Tibial nerve (tissue), 4 donors: ENCODE data around the gene KIF1A. TPM values are rescaled to one million over a fixed set of nuclear protein-coding genes. Genes with fewer than 3 reads are reported as not detected.

Experiments
- DNase-seq, 2 donors: peaks; one replicate each; pipeline ENCODE4 v3.0.0-alpha.2; 2019; ENCODE audit warnings: low spot score in 2 of 2
- H3K27ac ChIP-seq, 4 donors: fragments of 200-600 bp; sonication (generic) in 3 of 4; one replicate each; pipeline ENCODE4 v1.5.1; 2017 to 2019; ENCODE audit warnings: mild to moderate bottlenecking in 1 of 4
- H3K27me3 ChIP-seq, 2 donors: fragments of 200-600 bp; sonication (generic) in 1 of 2; one replicate each; pipeline versions ENCODE4 v1.5.1 to v1.6.0; 2017 to 2019
- H3K36me3 ChIP-seq, 3 donors: fragments of 200-600 bp; sonication (generic); one replicate each; pipeline ENCODE4 v1.5.1; 2018 to 2019
- H3K4me1 ChIP-seq, 4 donors: fragments of 200-600 bp; sonication (generic) in 3 of 4; one replicate each; pipeline ENCODE4 v1.5.1; 2017 to 2019
- H3K4me3 ChIP-seq, 4 donors: fragments of 200-600 bp; sonication (generic) in 3 of 4; one replicate each; pipeline ENCODE4 v1.5.1; 2017 to 2019; ENCODE audit warnings: mild to moderate bottlenecking in 1 of 4, moderate library complexity in 1 of 4
- H3K9me3 ChIP-seq, 4 donors: fragments of 200-600 bp; sonication (generic) in 3 of 4; one replicate each; pipeline ENCODE4 v1.5.1; 2017 to 2019
- EP300 ChIP-seq, 2 donors: sonication (generic); formaldehyde crosslinking; IDR thresholded peaks; one replicate each; pipeline ENCODE4 v1.6.1; 2017; ENCODE audit warnings: antibody characterized with exemption in 2 of 2, mild to moderate bottlenecking in 1 of 2
- POLR2A ChIP-seq, 2 donors: fragments of 450-650 bp; IDR thresholded peaks; one replicate each; pipeline ENCODE4 v1.6.1; 2017; ENCODE audit warnings: antibody characterized with exemption in 2 of 2, mild to moderate bottlenecking in 2 of 2, moderate library complexity in 2 of 2
- WGBS, 2 donors: methylation state at CpG; one replicate each; pipeline ENCODE4 v1.1.5; 2018; 5-methylcytosine and 5-hydroxymethylcytosine counted together
- total RNA-seq, 4 donors: library from RNA; depleted of rRNA; stranded (reverse); fragments of >200 nt; gene quantifications; one replicate each; pipeline ENCODE4 v1.1.0, GENCODE V29; 2016
- TF ChIP-seq, protein P1 (sequence below), 5 experiments: fragments of 200-600 bp in 3 of 5; fragments of 450-650 bp in 2 of 5; sonication (generic) in 3 of 5; IDR thresholded peaks; one replicate each; pipeline ENCODE4 v1.5.1; 2016 to 2019; ENCODE audit warnings: antibody characterized with exemption in 5 of 5, mild to moderate bottlenecking in 3 of 5, moderate library complexity in 2 of 5

The KIF1A gene
- total RNA-seq, 4 donors from 2014 or later: 31.9 to 82.2 (median 45.3) TPM

DNA sequence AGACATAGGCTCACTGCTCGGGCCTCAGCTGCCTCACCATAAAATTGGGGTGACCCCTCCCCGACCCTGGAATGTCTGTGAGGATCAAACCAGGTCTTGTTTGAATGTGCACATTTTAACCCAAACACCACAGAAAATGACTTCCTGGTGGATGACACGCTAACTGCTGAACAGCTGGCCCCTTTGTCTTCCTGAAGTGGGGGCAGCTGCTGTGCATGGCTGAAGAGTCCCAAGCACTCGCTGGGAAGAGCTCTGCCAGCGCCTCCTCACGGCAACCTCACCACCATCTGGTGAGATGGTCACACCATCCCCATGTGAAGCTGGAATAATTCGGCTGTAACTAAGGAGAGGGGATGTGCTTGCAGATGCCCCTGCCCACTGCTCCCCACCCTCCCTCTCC is 94.3 kb downstream of the KIF1A start:
- Histone ChIP-seq H3K36me3 (peaks cover 0 to 43% (median 0%) of the 10 kb centered on the region in 3 donors), H3K4me1 (no peaks in the 10 kb centered on the region), H3K4me3 (no peak overlapping the region), H3K27ac (no peak overlapping the region), H3K9me3 (no peaks in the 10 kb centered on the region), H3K27me3 (peaks cover 0 to 13% of the 10 kb centered on the region in 2 donors)
- WGBS, 2 donors: 53% methylated on average over 5 to 7 of the region's 7 CpGs
- DNase-seq: no peak
- TF ChIP-seq, protein P1, sequence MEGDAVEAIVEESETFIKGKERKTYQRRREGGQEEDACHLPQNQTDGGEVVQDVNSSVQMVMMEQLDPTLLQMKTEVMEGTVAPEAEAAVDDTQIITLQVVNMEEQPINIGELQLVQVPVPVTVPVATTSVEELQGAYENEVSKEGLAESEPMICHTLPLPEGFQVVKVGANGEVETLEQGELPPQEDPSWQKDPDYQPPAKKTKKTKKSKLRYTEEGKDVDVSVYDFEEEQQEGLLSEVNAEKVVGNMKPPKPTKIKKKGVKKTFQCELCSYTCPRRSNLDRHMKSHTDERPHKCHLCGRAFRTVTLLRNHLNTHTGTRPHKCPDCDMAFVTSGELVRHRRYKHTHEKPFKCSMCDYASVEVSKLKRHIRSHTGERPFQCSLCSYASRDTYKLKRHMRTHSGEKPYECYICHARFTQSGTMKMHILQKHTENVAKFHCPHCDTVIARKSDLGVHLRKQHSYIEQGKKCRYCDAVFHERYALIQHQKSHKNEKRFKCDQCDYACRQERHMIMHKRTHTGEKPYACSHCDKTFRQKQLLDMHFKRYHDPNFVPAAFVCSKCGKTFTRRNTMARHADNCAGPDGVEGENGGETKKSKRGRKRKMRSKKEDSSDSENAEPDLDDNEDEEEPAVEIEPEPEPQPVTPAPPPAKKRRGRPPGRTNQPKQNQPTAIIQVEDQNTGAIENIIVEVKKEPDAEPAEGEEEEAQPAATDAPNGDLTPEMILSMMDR (IDR thresholded peaks at IDR 0.05): no peak
- TF ChIP-seq POLR2A (IDR thresholded peaks at IDR 0.05) (no peak), EP300 (IDR thresholded peaks at IDR 0.05) (no peak)

DNA sequence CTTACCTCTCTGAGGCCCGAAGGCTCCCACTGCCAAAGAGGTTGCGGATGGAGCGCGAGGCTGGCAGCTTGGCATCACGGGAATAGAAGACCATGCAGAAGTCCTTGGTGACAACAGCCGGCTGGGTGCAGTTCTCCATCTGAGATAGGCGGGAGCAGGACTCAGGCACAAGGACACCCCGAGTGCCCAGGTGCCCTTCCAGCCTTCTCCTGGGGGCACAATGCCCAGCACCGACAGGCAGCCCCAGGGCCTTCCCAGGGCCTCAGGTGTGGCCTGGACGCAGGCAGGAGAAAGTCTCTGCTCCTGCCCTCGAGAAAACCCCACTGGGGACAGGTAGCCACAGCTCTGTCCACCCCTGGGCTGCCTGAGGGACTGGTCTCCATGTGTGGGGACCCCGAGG is 94.8 kb downstream of the KIF1A start:
- Histone ChIP-seq H3K4me1 (no peaks in the 10 kb centered on the region), H3K36me3 (peaks cover 0 to 43% (median 0%) of the 10 kb centered on the region in 3 donors), H3K4me3 (no peak overlapping the region), H3K27me3 (peaks cover 0 to 8% of the 10 kb centered on the region in 2 donors), H3K9me3 (no peaks in the 10 kb centered on the region), H3K27ac (no peak overlapping the region)
- DNase-seq: no peak
- TF ChIP-seq EP300 (IDR thresholded peaks at IDR 0.05): no peak
- TF ChIP-seq, protein P1 (IDR thresholded peaks at IDR 0.05): no peak
- no peak for TF ChIP-seq POLR2A (IDR thresholded peaks at IDR 0.05)
- 87 to 98% methylated on average over 8 to 12 of the region's 12 CpGs for WGBS, 2 donors

DNA sequence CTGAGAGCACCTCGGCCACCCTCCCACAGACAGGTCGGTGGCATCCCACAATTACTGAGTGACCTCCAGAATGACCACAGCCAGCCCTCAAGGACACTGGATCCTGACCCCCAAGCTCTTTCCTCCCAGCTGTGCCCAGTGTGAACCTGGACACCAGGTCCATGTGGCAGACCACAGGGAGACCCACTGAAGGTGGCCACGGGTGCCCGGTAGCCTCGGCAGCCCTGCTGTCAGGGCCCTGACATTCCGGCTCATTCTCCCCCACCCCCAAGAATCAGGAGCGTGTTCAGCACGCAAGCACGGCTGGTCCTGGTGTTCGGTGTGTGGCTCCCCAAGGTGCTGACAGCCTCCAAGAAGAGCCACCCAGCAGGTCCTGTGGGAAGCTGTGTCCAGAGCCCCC is 95.6 kb downstream of the KIF1A start:
- TF ChIP-seq POLR2A (IDR thresholded peaks at IDR 0.05): no peak
- TF ChIP-seq EP300 (IDR thresholded peaks at IDR 0.05): no peak
- TF ChIP-seq, protein P1 (IDR thresholded peaks at IDR 0.05): no peak
- Histone ChIP-seq H3K36me3 (peaks cover 0 to 48% (median 0%) of the 10 kb centered on the region in 3 donors), H3K4me3 (no peak overlapping the region), H3K27ac (no peak overlapping the region), H3K9me3 (no peaks in the 10 kb centered on the region), H3K27me3 (peaks cover 0 to 2% of the 10 kb centered on the region in 2 donors), H3K4me1 (no peaks in the 10 kb centered on the region)
- 77 to 94% methylated on average over 2 to 7 of the region's 10 CpGs for WGBS, 2 donors
- DNase-seq: no peak

DNA sequence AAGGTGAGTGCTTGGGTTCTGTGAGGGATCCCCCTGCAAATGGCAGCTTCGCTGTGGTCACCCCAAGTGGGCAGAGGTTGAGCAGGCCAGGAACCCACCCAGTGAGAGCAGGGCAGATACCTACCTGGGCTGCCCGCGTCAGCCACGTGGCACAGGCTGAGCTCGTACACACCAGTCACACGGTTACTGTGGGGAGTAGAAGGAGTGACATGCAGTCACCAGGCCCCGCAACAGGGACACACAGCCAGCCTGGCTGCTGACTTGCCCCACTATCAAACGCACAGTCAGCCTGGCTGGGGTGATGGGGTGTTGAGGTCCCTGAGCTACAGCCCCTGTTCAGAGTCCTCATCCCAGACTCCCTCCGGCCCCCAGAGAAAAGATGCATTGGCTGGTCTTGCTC is 96.2 kb downstream of the KIF1A start:
- 90 to 91% methylated on average over 4 to 8 of the region's 9 CpGs for WGBS, 2 donors
- no peak overlapping the region for H3K27ac ChIP-seq
- no peak for DNase-seq
- TF ChIP-seq, protein P1 (IDR thresholded peaks at IDR 0.05): no peak
- no peak for TF ChIP-seq POLR2A (IDR thresholded peaks at IDR 0.05)
- TF ChIP-seq EP300 (IDR thresholded peaks at IDR 0.05): no peak
- H3K27me3 ChIP-seq: no peaks in the 10 kb centered on the region
- no peaks in the 10 kb centered on the region for H3K9me3 ChIP-seq
- H3K4me3 ChIP-seq: no peak overlapping the region
- H3K4me1 ChIP-seq: no peaks in the 10 kb centered on the region
- H3K36me3 ChIP-seq: peaks cover 0 to 53% (median 0%) of the 10 kb centered on the region in 3 donors

DNA sequence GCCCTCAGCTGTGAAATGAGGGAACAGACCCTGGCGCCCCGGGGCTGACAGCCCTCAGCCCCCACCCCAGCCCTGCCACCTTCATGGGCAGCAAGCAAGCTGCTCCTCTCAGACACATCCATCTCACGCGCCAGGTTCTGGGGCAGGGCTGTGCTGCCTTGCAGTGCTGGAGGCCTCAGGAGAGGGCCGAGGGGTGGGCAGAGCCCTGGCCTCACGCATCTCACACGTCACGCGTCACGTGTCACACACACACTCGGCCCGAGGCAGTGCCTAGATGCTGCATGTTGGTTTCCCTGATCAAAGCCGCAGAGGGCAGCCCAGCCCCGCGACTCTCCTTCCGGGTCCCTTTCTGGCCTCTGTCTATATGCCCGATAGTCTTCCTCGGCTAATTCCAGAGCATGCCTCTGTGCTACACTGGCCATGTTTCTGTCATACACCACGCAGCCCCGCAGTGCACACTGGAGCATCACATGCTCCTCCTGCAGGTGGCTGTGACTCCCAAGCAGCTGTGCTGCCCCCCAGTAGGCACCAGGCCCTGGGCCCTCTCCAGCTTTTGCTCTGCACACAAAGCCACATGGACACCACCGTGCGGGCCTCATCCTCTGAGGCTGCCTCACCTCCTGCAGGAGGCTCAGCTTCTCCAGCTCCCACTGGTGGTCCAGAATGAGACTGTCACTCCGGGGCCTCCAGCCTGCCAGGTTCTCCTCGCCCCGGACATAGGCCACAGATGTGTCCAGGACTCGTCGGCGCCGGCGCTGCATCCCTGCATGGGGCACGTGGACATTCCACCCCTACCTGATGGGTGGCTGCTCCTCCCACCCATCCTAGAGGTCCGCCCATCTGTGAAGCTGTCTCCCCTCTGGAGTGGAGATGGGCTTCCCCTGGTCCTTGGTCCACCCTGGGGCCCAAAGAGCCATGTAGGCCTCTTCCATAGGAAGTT is 97.0 kb downstream of the KIF1A start:
- H3K9me3 ChIP-seq: no peaks in the 10 kb centered on the region

More for the DNA sequence above, 97.0 kb downstream of the KIF1A start:
- Histone ChIP-seq H3K27me3 (no peaks in the 10 kb centered on the region), H3K27ac (no peak overlapping the region), H3K4me3 (no peak overlapping the region), H3K4me1 (no peaks in the 10 kb centered on the region), H3K36me3 (peaks cover 0 to 60% (median 0%) of the 10 kb centered on the region in 3 donors)
- 82 to 83% methylated on average over 29 to 30 of the region's 32 CpGs for WGBS, 2 donors
- TF ChIP-seq EP300 (IDR thresholded peaks at IDR 0.05): no peak
- TF ChIP-seq, protein P1 (IDR thresholded peaks at IDR 0.05): no peak
- no peak for TF ChIP-seq POLR2A (IDR thresholded peaks at IDR 0.05)
- DNase-seq: no peak
